ENCODE measurements around the gene LGALS3BP. TPM values are rescaled to one million over a fixed set of nuclear protein-coding genes. Genes with fewer than 3 reads are reported as not detected.
A peak's percentile ranks its signal among the peaks of the same experiment; 100 is the strongest.

Gene LGALS3BP
- total RNA-seq, 1 experiment from 2014 or later = 361 TPM

DNA sequence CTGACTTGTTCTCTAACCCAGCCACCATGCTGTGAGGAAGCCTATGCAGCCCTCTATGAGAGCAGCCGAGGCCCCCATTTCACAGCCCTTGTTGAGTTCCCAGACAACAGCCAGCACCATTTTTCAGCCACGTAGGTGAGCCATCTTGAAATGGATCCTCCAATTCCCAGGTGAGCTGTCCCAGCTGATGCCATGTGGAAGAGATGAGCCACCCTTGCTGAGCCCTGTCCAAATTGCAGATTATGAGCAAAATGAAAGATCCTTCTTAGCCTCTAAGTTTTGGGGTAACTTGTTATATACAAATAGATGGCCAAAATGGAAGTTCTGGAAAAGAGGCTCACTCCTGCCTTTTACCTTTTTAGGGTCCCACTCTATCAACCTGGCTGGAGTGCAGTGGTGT, 28.9 kb downstream of the LGALS3BP start:
- Histone ChIP-seq H3K36me3 (ENCODE audit: control insufficient read depth, insufficient read depth, low read length) (no peaks in the 10 kb centered on the region), H3K4me3 (ENCODE audit: low read depth in 2 of 2, low read length in 2 of 2) (no peak overlapping the region), H3K27me3 (ENCODE audit: control insufficient read depth, insufficient read depth, low read length) (no peaks in the 10 kb centered on the region), H3K27ac (ENCODE audit: low read length) (no peak overlapping the region), H3K9me3 (ENCODE audit: control insufficient read depth, insufficient read depth, low read depth, low read length) (peaks cover 19% of the 10 kb centered on the region), H3K4me1 (ENCODE audit: control insufficient read depth, insufficient read depth, low read length) (no peaks in the 10 kb centered on the region)
- ATAC-seq (no peak), DNase-seq (ENCODE audit: low read depth, low spot score) (no peak)
- POLR2A ChIA-PET = no interaction called here
- no peak for TF ChIP-seq TCF7L2 (IDR thresholded peaks at IDR 0.05; ENCODE audit: low read depth, low read length)
- no peak for TF ChIP-seq POLR2AphosphoS5 (IDR thresholded peaks at IDR 0.05; ENCODE audit: low read depth, low read length)
- TF ChIP-seq, protein P1, sequence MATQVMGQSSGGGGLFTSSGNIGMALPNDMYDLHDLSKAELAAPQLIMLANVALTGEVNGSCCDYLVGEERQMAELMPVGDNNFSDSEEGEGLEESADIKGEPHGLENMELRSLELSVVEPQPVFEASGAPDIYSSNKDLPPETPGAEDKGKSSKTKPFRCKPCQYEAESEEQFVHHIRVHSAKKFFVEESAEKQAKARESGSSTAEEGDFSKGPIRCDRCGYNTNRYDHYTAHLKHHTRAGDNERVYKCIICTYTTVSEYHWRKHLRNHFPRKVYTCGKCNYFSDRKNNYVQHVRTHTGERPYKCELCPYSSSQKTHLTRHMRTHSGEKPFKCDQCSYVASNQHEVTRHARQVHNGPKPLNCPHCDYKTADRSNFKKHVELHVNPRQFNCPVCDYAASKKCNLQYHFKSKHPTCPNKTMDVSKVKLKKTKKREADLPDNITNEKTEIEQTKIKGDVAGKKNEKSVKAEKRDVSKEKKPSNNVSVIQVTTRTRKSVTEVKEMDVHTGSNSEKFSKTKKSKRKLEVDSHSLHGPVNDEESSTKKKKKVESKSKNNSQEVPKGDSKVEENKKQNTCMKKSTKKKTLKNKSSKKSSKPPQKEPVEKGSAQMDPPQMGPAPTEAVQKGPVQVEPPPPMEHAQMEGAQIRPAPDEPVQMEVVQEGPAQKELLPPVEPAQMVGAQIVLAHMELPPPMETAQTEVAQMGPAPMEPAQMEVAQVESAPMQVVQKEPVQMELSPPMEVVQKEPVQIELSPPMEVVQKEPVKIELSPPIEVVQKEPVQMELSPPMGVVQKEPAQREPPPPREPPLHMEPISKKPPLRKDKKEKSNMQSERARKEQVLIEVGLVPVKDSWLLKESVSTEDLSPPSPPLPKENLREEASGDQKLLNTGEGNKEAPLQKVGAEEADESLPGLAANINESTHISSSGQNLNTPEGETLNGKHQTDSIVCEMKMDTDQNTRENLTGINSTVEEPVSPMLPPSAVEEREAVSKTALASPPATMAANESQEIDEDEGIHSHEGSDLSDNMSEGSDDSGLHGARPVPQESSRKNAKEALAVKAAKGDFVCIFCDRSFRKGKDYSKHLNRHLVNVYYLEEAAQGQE (IDR thresholded peaks at IDR 0.05; ENCODE audit: insufficient read depth in 1 of 2, low read depth in 2 of 2, low read length in 1 of 2) = no peak
- TF ChIP-seq SIN3A (IDR thresholded peaks at IDR 0.05; ENCODE audit: borderline replicate concordance, insufficient read depth, low read depth, low read length) = no peak
- TF ChIP-seq, protein P2, sequence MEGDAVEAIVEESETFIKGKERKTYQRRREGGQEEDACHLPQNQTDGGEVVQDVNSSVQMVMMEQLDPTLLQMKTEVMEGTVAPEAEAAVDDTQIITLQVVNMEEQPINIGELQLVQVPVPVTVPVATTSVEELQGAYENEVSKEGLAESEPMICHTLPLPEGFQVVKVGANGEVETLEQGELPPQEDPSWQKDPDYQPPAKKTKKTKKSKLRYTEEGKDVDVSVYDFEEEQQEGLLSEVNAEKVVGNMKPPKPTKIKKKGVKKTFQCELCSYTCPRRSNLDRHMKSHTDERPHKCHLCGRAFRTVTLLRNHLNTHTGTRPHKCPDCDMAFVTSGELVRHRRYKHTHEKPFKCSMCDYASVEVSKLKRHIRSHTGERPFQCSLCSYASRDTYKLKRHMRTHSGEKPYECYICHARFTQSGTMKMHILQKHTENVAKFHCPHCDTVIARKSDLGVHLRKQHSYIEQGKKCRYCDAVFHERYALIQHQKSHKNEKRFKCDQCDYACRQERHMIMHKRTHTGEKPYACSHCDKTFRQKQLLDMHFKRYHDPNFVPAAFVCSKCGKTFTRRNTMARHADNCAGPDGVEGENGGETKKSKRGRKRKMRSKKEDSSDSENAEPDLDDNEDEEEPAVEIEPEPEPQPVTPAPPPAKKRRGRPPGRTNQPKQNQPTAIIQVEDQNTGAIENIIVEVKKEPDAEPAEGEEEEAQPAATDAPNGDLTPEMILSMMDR (IDR thresholded peaks at IDR 0.05) = no peak
- CTCF ChIA-PET = interaction anchor here (0.5 kb wide), 1 partner anchor 139 kb away, joined by 4 read pairs; no protein-coding TSS in a partner anchor
- no TSS peak for BruUV-seq (replicated peaks)
- in situ Hi-C loops (cut with HindIII; ENCODE audit: low pct_unique_long_range_greater_than_20kb, low sequenced_read_pairs) (no loop called here), intact Hi-C loops (cut with micrococcal nuclease; ENCODE audit: unreplicated experiment) (no loop called here)

DNA sequence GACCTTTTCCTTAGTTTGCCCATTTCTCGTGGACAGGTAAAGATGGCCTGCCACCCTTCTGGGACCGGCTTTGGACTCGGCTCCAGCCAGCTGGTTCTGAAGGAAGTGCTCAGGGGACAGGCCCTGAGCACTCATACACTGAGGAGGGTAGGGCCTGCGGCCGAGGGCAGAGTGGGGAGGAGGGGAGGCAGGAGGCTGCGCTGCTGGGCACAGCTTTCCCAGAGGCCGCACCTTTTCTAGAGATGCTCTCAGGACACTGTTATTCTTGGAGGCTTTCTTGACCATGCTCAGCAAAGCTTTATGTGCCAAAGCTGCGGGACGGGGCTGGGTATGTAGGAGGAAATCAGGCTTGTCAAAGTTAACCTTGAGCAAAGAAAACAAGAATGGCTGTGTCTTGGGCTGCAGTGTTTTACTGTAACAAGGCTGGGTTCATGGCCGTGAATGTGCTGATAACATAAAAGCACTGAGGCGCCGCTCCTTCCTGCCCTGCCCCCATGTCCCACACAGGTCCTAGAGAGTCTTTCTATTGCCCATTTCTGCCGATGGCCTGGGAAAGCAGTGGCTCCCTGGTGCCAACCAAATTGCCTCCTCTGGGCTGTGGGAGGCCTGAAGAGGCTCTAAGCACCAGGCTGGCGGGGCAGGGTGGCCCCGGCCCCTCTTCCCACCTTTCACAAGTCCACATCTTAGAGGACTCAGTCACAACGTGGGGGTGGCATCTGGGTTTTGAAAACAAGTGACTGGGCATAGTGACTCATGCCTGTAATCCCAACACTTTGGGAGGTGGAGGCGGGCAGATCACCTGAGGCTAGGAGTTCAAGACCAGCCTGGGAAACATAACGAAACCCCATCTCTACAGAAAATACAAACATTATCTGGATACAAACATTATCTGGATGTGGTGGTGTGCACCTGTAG, 32.2 kb downstream of the LGALS3BP start:
- ATAC-seq (peak; percentile 57), DNase-seq (ENCODE audit: low read depth, low spot score) (no peak)
- no peaks in the 10 kb centered on the region for H3K36me3 ChIP-seq (ENCODE audit: control insufficient read depth, insufficient read depth, low read length)
- CTCF ChIA-PET = no interaction called here
- peaks cover 19% of the 10 kb centered on the region for H3K9me3 ChIP-seq (ENCODE audit: control insufficient read depth, insufficient read depth, low read depth, low read length)
- no peak overlapping the region for H3K27ac ChIP-seq (ENCODE audit: low read length)
- H3K4me1 ChIP-seq (ENCODE audit: control insufficient read depth, insufficient read depth, low read length) = no peaks in the 10 kb centered on the region
- TF ChIP-seq, protein P2 (IDR thresholded peaks at IDR 0.05) = no peak
- TF ChIP-seq SIN3A (IDR thresholded peaks at IDR 0.05; ENCODE audit: borderline replicate concordance, insufficient read depth, low read depth, low read length) = no peak
- TF ChIP-seq, protein P1 (IDR thresholded peaks at IDR 0.05; ENCODE audit: insufficient read depth in 1 of 2, low read depth in 2 of 2, low read length in 1 of 2) = no peak
- TF ChIP-seq POLR2AphosphoS5 (IDR thresholded peaks at IDR 0.05; ENCODE audit: low read depth, low read length) = no peak
- TF ChIP-seq TCF7L2 (IDR thresholded peaks at IDR 0.05; ENCODE audit: low read depth, low read length) = peak; percentile 74; the same call in 1 of the 2 replicates
- POLR2A ChIA-PET = no interaction called here
- no peak overlapping the region for H3K4me3 ChIP-seq (ENCODE audit: low read depth in 2 of 2, low read length in 2 of 2)
- intact Hi-C loops (cut with micrococcal nuclease; ENCODE audit: unreplicated experiment) = no loop called here
- in situ Hi-C loops (cut with HindIII; ENCODE audit: low pct_unique_long_range_greater_than_20kb, low sequenced_read_pairs) = no loop called here
- H3K27me3 ChIP-seq (ENCODE audit: control insufficient read depth, insufficient read depth, low read length) = no peaks in the 10 kb centered on the region
- BruUV-seq (replicated peaks) = no TSS peak

All from Panc1 (cell line).